Activated naive CD4-positive, alpha-beta T cell treated with anti-CD3 and anti-CD28 coated beads, Interleukin-2, amount 50 U/mL, for 72 hours (primary cell): ENCODE measurements around the gene SGCE. TPM values are rescaled to one million over a fixed set of nuclear protein-coding genes. Genes with fewer than 3 reads are reported as not detected.
A peak's percentile ranks its signal among the peaks of the same experiment; 100 is the strongest.

ENCODE experiments used
- ATAC-seq, 2 donors: fragments of 150-1000 bp; cut with Tn5 transposase; 2 replicates each; pipeline ENCODE4 v1.10.0; 2021; ENCODE audit warnings: mild to moderate bottlenecking in 2 of 2, moderate library complexity in 2 of 2
- DNase-seq, 2 donors: peaks; one replicate each; pipeline ENCODE4 v3.0.0; 2021 to 2022; ENCODE audit warnings: low spot score in 2 of 2
- H3K27ac Mint-ChIP-seq, 2 donors: one replicate each; pipeline ENCODE4 v1.8.0; 2022; ENCODE audit warnings: mild to moderate bottlenecking in 2 of 2, mixed read lengths in 2 of 2
- H3K36me3 Mint-ChIP-seq, 2 donors: one replicate each; pipeline ENCODE4 v1.8.0; 2022; ENCODE audit warnings: mixed read lengths in 2 of 2
- H3K9me3 Mint-ChIP-seq, 2 donors: one replicate each; pipeline ENCODE4 v1.8.0; 2022; ENCODE audit warnings: mixed read lengths in 2 of 2
- total RNA-seq, 2 donors: library from RNA; stranded (reverse); gene quantifications; one replicate each; pipeline ENCODE4 v1.2.3, GENCODE V29; 2022

Gene SGCE
- total RNA-seq, 2 donors from 2014 or later: 0.31 to 0.64 TPM

- Mint-ChIP-seq H3K9me3 (no peaks in the 10 kb centered on the region), H3K27ac (no peak overlapping the region), H3K36me3 (no peaks in the 10 kb centered on the region)
- no peak for ATAC-seq
- DNase-seq: no peak
Observed at GRCh38 chr7:94643771-94644545, 12.0 kb downstream of the SGCE start.

- no peak overlapping the region for H3K27ac Mint-ChIP-seq
Observed at GRCh38 chr7:94642838-94643653, 12.9 kb downstream of the SGCE start.

GRCh38 chr7:94639384-94639783, 16.5 kb downstream of the SGCE start:
- Mint-ChIP-seq H3K27ac (no peak overlapping the region), H3K36me3 (no peaks in the 10 kb centered on the region), H3K9me3 (no peaks in the 10 kb centered on the region)
- no peak for DNase-seq
- ATAC-seq: no peak

More at GRCh38 chr7:94642838-94643653, 12.9 kb downstream of the SGCE start:
- no peaks in the 10 kb centered on the region for H3K36me3 Mint-ChIP-seq
- H3K9me3 Mint-ChIP-seq: no peaks in the 10 kb centered on the region
- DNase-seq (no peak), ATAC-seq (no peak)

GRCh38 chr7:94635687-94636086, 20.2 kb downstream of the SGCE start:
- DNase-seq (no peak), ATAC-seq (no peak)
- no peaks in the 10 kb centered on the region for H3K36me3 Mint-ChIP-seq
- no peaks in the 10 kb centered on the region for H3K9me3 Mint-ChIP-seq
- H3K27ac Mint-ChIP-seq: no peak overlapping the region

GRCh38 chr7:94634502-94634901, 21.4 kb downstream of the SGCE start:
- no peak for ATAC-seq
- H3K9me3 Mint-ChIP-seq: no peaks in the 10 kb centered on the region
- DNase-seq: no peak
- H3K36me3 Mint-ChIP-seq: no peaks in the 10 kb centered on the region
- no peak overlapping the region for H3K27ac Mint-ChIP-seq

GRCh38 chr7:94633687-94634086, 22.2 kb downstream of the SGCE start:
- no peak overlapping the region for H3K27ac Mint-ChIP-seq
- H3K36me3 Mint-ChIP-seq: no peaks in the 10 kb centered on the region
- DNase-seq (no peak), ATAC-seq (no peak)
- no peaks in the 10 kb centered on the region for H3K9me3 Mint-ChIP-seq

- ATAC-seq (no peak), DNase-seq (no peak)
- H3K36me3 Mint-ChIP-seq: no peaks in the 10 kb centered on the region
- no peak overlapping the region for H3K27ac Mint-ChIP-seq
- no peaks in the 10 kb centered on the region for H3K9me3 Mint-ChIP-seq
Observed at GRCh38 chr7:94633014-94633341, 23.0 kb downstream of the SGCE start.

GRCh38 chr7:94632338-94633013, 23.5 kb downstream of the SGCE start:
- peak; percentile 28 to 99 for ATAC-seq

GRCh38 chr7:94630855-94631254, 25.1 kb downstream of the SGCE start:
- H3K9me3 Mint-ChIP-seq: no peaks in the 10 kb centered on the region
- ATAC-seq (no peak), DNase-seq (no peak)
- no peak overlapping the region for H3K27ac Mint-ChIP-seq
- H3K36me3 Mint-ChIP-seq: no peaks in the 10 kb centered on the region

More at GRCh38 chr7:94632338-94633013, 23.5 kb downstream of the SGCE start:
- no peaks in the 10 kb centered on the region for H3K36me3 Mint-ChIP-seq
- no peak for DNase-seq
- H3K27ac Mint-ChIP-seq: no peak overlapping the region
- H3K9me3 Mint-ChIP-seq: no peaks in the 10 kb centered on the region

GRCh38 chr7:94623820-94624219, 32.1 kb downstream of the SGCE start:
- no peak for DNase-seq
- Mint-ChIP-seq H3K27ac (no peak overlapping the region), H3K9me3 (no peaks in the 10 kb centered on the region), H3K36me3 (no peaks in the 10 kb centered on the region)
- no peak for ATAC-seq

GRCh38 chr7:94621120-94621519, 34.8 kb downstream of the SGCE start:
- no peak for DNase-seq
- Mint-ChIP-seq H3K27ac (peak overlapping the region in 1 of 2 donors; percentile 34), H3K9me3 (no peaks in the 10 kb centered on the region), H3K36me3 (no peaks in the 10 kb centered on the region)
- ATAC-seq: no peak

GRCh38 chr7:94620703-94621118, 35.2 kb downstream of the SGCE start:
- Mint-ChIP-seq H3K36me3 (no peaks in the 10 kb centered on the region), H3K27ac (peak overlapping the region in 1 of 2 donors; percentile 34), H3K9me3 (no peaks in the 10 kb centered on the region)
- DNase-seq: peak; percentile 44 to 69
- ATAC-seq: peak; percentile 99 to 100

GRCh38 chr7:94618126-94618525, 37.8 kb downstream of the SGCE start:
- Mint-ChIP-seq H3K36me3 (no peaks in the 10 kb centered on the region), H3K9me3 (no peaks in the 10 kb centered on the region), H3K27ac (no peak overlapping the region)
- DNase-seq (no peak), ATAC-seq (no peak)

- no peak overlapping the region for H3K27ac Mint-ChIP-seq
- DNase-seq (no peak), ATAC-seq (no peak)
- no peaks in the 10 kb centered on the region for H3K36me3 Mint-ChIP-seq
- no peaks in the 10 kb centered on the region for H3K9me3 Mint-ChIP-seq
Observed at GRCh38 chr7:94616855-94617254, 39.1 kb downstream of the SGCE start.

GRCh38 chr7:94615666-94616065, 40.3 kb downstream of the SGCE start:
- no peaks in the 10 kb centered on the region for H3K36me3 Mint-ChIP-seq
- ATAC-seq (no peak), DNase-seq (no peak)
- H3K9me3 Mint-ChIP-seq: no peaks in the 10 kb centered on the region
- no peak overlapping the region for H3K27ac Mint-ChIP-seq

- ATAC-seq (no peak), DNase-seq (no peak)
- Mint-ChIP-seq H3K9me3 (peaks cover 4 to 7% of the 10 kb centered on the region in 2 donors), H3K27ac (no peak overlapping the region), H3K36me3 (peaks cover 5 to 9% of the 10 kb centered on the region in 2 donors)
Observed at GRCh38 chr7:94612661-94613060, 43.3 kb downstream of the SGCE start.

GRCh38 chr7:94612253-94612652, 43.7 kb downstream of the SGCE start:
- ATAC-seq (no peak), DNase-seq (no peak)
- H3K9me3 Mint-ChIP-seq: peaks cover 5 to 8% of the 10 kb centered on the region in 2 donors
- no peak overlapping the region for H3K27ac Mint-ChIP-seq
- H3K36me3 Mint-ChIP-seq: peaks cover 5 to 11% of the 10 kb centered on the region in 2 donors
